ENCODE data around the gene FTO.

- TF ChIP-seq, protein P1, sequence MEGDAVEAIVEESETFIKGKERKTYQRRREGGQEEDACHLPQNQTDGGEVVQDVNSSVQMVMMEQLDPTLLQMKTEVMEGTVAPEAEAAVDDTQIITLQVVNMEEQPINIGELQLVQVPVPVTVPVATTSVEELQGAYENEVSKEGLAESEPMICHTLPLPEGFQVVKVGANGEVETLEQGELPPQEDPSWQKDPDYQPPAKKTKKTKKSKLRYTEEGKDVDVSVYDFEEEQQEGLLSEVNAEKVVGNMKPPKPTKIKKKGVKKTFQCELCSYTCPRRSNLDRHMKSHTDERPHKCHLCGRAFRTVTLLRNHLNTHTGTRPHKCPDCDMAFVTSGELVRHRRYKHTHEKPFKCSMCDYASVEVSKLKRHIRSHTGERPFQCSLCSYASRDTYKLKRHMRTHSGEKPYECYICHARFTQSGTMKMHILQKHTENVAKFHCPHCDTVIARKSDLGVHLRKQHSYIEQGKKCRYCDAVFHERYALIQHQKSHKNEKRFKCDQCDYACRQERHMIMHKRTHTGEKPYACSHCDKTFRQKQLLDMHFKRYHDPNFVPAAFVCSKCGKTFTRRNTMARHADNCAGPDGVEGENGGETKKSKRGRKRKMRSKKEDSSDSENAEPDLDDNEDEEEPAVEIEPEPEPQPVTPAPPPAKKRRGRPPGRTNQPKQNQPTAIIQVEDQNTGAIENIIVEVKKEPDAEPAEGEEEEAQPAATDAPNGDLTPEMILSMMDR (IDR thresholded peaks at IDR 0.05) = no peak
- TF ChIP-seq POLR2A (IDR thresholded peaks at IDR 0.05) (no peak), EP300 (IDR thresholded peaks at IDR 0.05; ENCODE audit: low read depth) (no peak)
These were observed 281.9 kb downstream of the FTO start for GRCh38 chr16:53985861-53986260.
